HepG2 (cell line): ENCODE data around the gene LENEP. TPM values are rescaled to one million over a fixed set of nuclear protein-coding genes. Genes with fewer than 3 reads are reported as not detected.

Source experiments
- ETS1 ChIP-seq: sonication (generic); formaldehyde crosslinking; IDR thresholded peaks from 2 replicates; pipeline ENCODE4 v1.4.0; 2020; ENCODE audit warnings: missing genetic modification reagents
- FOSL1 ChIP-seq: sonication (generic); formaldehyde crosslinking; IDR thresholded peaks from 2 replicates; pipeline ENCODE4 v1.9.0; 2021; ENCODE audit warnings: missing genetic modification reagents, borderline replicate concordance
- GRHL1 ChIP-seq: sonication (generic); formaldehyde crosslinking; conservative IDR thresholded peaks from 2 replicates; pipeline ENCODE4 v1.8.0; 2022; ENCODE audit warnings: missing genetic modification reagents
- HMG20A ChIP-seq: IDR thresholded peaks from 2 replicates; pipeline ENCODE4 v1.6.1; 2016; ENCODE audit warnings: borderline replicate concordance
- HMGA1 ChIP-seq: sonication (generic); formaldehyde crosslinking; conservative IDR thresholded peaks from 2 replicates; pipeline ENCODE4 v1.4.0; 2020; ENCODE audit warnings: missing genetic modification reagents
- IRF2 ChIP-seq: IDR thresholded peaks from 2 replicates; pipeline ENCODE4 v1.6.1; 2018; ENCODE audit warnings: missing genetic modification reagents, missing compliant biosample characterization
- NFE2L2 ChIP-seq: fragments of 150-350 bp; IDR thresholded peaks from 2 replicates; pipeline ENCODE4 v1.6.1; 2014; ENCODE audit warnings: low read length
- NFKBIZ ChIP-seq: IDR thresholded peaks from 2 replicates; pipeline ENCODE4 v1.6.1; 2018; ENCODE audit warnings: missing genetic modification reagents, missing compliant biosample characterization
- RAD21 ChIP-seq: fragments of 450-650 bp; formaldehyde crosslinking; IDR thresholded peaks from 2 replicates; pipeline ENCODE4 v1.5.0; 2020; ENCODE audit warnings: mild to moderate bottlenecking
- RFX3 ChIP-seq: IDR thresholded peaks from 2 replicates; pipeline ENCODE4 v1.6.1; 2016; ENCODE audit warnings: missing biosample characterization, missing genetic modification reagents
- ZNF383 ChIP-seq: sonication (generic); formaldehyde crosslinking; IDR thresholded peaks from 2 replicates; pipeline ENCODE4 v1.4.0; 2020; ENCODE audit warnings: missing genetic modification reagents, mild to moderate bottlenecking, borderline replicate concordance
- polyA plus RNA-seq, 8 experiments: library from polyadenylated mRNA; depleted of rRNA in 3 of 8; stranded (reverse) in 7 of 8; unstranded in 1 of 8; fragments of >200 nt; fragmentation: Illumina TruSeq in 4 of 8; extraction: Trizol in 4 of 8; gene quantifications; 2 replicates each; pipeline versions ENCODE4 v1.2.1 to v1.2.3, GENCODE V29; 2011 to 2016; ENCODE audit warnings: low read depth in 4 of 8, missing spikeins in 1 of 8, mixed read lengths in 1 of 8; ENCODE audit not compliant: insufficient read depth in 1 of 8
- total RNA-seq, 5 experiments: library from RNA; depleted of rRNA; stranded (reverse); fragments of >200 nt; fragmentation: Illumina TruSeq; extraction: Trizol; gene quantifications; 2 replicates each; pipeline ENCODE4 v1.2.3, GENCODE V29; 2016; ENCODE audit warnings: low read depth in 1 of 5
- TF ChIP-seq, protein P1 (sequence below), 2 experiments: fragments of 450-650 bp in 1 of 2; sonication (generic) in 1 of 2; formaldehyde crosslinking in 1 of 2; IDR thresholded peaks; 2 replicates each; pipeline versions ENCODE4 v1.6.1 to v1.8.0; 2016 to 2022; ENCODE audit warnings: antibody characterized with exemption in 1 of 2, mild to moderate bottlenecking in 1 of 2, missing genetic modification reagents in 1 of 2
- TF ChIP-seq, protein P2 (sequence below): sonication (generic); formaldehyde crosslinking; IDR thresholded peaks from 2 replicates; pipeline ENCODE4 v1.4.0; 2020; ENCODE audit warnings: low read depth, missing genetic modification reagents

The LENEP gene
- total and polyA plus RNA-seq, 2 of the 13 experiments (the other 11 are each of a cell fraction or from before 2014, with no cell fraction given): 0.29 TPM; not detected in 1

- TF ChIP-seq, protein P1, sequence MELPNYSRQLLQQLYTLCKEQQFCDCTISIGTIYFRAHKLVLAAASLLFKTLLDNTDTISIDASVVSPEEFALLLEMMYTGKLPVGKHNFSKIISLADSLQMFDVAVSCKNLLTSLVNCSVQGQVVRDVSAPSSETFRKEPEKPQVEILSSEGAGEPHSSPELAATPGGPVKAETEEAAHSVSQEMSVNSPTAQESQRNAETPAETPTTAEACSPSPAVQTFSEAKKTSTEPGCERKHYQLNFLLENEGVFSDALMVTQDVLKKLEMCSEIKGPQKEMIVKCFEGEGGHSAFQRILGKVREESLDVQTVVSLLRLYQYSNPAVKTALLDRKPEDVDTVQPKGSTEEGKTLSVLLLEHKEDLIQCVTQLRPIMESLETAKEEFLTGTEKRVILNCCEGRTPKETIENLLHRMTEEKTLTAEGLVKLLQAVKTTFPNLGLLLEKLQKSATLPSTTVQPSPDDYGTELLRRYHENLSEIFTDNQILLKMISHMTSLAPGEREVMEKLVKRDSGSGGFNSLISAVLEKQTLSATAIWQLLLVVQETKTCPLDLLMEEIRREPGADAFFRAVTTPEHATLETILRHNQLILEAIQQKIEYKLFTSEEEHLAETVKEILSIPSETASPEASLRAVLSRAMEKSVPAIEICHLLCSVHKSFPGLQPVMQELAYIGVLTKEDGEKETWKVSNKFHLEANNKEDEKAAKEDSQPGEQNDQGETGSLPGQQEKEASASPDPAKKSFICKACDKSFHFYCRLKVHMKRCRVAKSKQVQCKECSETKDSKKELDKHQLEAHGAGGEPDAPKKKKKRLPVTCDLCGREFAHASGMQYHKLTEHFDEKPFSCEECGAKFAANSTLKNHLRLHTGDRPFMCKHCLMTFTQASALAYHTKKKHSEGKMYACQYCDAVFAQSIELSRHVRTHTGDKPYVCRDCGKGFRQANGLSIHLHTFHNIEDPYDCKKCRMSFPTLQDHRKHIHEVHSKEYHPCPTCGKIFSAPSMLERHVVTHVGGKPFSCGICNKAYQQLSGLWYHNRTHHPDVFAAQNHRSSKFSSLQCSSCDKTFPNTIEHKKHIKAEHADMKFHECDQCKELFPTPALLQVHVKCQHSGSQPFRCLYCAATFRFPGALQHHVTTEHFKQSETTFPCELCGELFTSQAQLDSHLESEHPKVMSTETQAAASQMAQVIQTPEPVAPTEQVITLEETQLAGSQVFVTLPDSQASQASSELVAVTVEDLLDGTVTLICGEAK (IDR thresholded peaks at IDR 0.05): no peak
- TF ChIP-seq, protein P1 (CRISPR knock-in tag; IDR thresholded peaks at IDR 0.05): peak; percentile 18; the same call in 1 of the 2 replicates
- TF ChIP-seq GRHL1 (CRISPR knock-in tag) (no peak), IRF2 (peak; percentile 72), ETS1 (no peak), NFKBIZ (CRISPR knock-in tag) (no peak), NFE2L2 (no peak), HMG20A (CRISPR knock-in tag) (peak; percentile 56; the same call in 1 of the 2 replicates), FOSL1 (CRISPR knock-in tag) (no peak), ZNF383 (CRISPR knock-in tag) (no peak), HMGA1 (CRISPR knock-in tag) (no peak), RAD21 (CRISPR knock-in tag) (no peak), RFX3 (no peak)
- TF ChIP-seq, protein P2, sequence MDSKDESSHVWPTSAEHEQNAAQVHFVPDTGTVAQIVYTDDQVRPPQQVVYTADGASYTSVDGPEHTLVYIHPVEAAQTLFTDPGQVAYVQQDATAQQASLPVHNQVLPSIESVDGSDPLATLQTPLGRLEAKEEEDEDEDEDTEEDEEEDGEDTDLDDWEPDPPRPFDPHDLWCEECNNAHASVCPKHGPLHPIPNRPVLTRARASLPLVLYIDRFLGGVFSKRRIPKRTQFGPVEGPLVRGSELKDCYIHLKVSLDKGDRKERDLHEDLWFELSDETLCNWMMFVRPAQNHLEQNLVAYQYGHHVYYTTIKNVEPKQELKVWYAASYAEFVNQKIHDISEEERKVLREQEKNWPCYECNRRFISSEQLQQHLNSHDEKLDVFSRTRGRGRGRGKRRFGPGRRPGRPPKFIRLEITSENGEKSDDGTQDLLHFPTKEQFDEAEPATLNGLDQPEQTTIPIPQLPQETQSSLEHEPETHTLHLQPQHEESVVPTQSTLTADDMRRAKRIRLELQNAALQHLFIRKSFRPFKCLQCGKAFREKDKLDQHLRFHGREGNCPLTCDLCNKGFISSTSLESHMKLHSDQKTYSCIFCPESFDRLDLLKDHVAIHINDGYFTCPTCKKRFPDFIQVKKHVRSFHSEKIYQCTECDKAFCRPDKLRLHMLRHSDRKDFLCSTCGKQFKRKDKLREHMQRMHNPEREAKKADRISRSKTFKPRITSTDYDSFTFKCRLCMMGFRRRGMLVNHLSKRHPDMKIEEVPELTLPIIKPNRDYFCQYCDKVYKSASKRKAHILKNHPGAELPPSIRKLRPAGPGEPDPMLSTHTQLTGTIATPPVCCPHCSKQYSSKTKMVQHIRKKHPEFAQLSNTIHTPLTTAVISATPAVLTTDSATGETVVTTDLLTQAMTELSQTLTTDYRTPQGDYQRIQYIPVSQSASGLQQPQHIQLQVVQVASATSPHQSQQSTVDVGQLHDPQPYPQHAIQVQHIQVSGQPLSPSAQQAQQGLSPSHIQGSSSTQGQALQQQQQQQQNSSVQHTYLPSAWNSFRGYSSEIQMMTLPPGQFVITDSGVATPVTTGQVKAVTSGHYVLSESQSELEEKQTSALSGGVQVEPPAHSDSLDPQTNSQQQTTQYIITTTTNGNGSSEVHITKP (CRISPR knock-in tag): peak; percentile 94
These were observed 48.8 kb upstream of the LENEP start (continued) for GRCh38 chr1:154944401-154945159.
